Skin of body (tissue), 2 donors: ENCODE data around the gene SHC2. TPM values are rescaled to one million over a fixed set of nuclear protein-coding genes. Genes with fewer than 3 reads are reported as not detected.
"Not testable (repeated sequence)": the region's sequence is repeated elsewhere in the genome, so short reads cannot be mapped to it uniquely, and the experiment has no call there.

Source experiments
- DNase-seq: peaks from one replicate; lab custom pipeline; 2025; lab: John Stamatoyannopoulos, UW
- total RNA-seq: library from RNA; depleted of rRNA; stranded (reverse); fragments of >200 nt; gene quantifications from one replicate; pipeline ENCODE4 v1.2.3, GENCODE V29; 2014

SHC2 gene
- total RNA-seq, 1 donor from 2014 or later: 7.1 TPM

- no peak for DNase-seq
Observed at GRCh38 chr19:391726-392374, 69.0 kb downstream of the SHC2 start.

DNA sequence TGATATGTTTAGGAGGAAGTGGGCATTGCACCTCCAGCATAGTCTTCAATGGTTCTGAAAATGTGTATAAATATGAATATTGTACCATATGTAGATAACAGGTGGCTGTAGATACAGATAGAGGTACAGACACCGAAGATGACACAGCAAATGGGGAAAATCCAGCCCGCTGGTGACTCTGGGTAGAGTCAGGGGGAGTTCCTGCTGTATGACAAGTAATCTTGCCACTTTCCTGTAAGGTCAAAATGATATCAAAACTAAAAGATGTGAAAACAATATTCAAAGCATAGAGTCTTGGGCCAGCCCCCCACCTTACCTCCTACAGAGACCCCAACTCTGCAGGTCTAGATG, 69.7 kb downstream of the SHC2 start:
- no peak for DNase-seq

GRCh38 chr19:390386-391206, 70.2 kb downstream of the SHC2 start:
- DNase-seq: no peak

- DNase-seq: no peak
Observed at GRCh38 chr19:389935-390289, 70.9 kb downstream of the SHC2 start.

- peak; percentile 18 for DNase-seq
Observed at GRCh38 chr19:389255-389934, 71.4 kb downstream of the SHC2 start.

DNA sequence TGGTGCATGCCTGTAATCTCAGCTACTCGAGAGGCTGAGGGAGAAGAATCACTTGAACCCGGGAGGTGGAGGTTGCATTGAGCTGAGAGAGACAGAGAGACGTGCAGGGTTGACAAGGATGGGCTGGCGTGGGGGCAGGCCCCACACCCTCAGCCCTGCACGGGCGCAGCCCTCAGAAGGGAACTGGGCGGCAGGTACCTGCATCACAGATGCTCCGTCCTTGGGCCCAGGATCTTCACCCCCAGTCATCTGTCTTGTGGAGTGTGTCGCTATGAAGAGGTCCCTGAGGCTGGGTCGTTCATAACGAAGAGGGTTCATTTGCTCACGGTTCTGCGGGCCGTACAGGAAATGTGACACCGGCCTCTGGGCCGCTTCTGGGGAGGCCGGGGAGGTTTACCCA, 72.1 kb downstream of the SHC2 start:
- DNase-seq: no peak

GRCh38 chr19:387777-388176, 73.1 kb downstream of the SHC2 start:
- no peak for DNase-seq

- DNase-seq: not testable (repeated sequence)
Observed at GRCh38 chr19:386632-387301, 74.1 kb downstream of the SHC2 start.

- DNase-seq: not testable (repeated sequence)
Observed at GRCh38 chr19:386189-386588, 74.6 kb downstream of the SHC2 start.

GRCh38 chr19:384799-385169, 76.0 kb downstream of the SHC2 start:
- no peak for DNase-seq

DNA sequence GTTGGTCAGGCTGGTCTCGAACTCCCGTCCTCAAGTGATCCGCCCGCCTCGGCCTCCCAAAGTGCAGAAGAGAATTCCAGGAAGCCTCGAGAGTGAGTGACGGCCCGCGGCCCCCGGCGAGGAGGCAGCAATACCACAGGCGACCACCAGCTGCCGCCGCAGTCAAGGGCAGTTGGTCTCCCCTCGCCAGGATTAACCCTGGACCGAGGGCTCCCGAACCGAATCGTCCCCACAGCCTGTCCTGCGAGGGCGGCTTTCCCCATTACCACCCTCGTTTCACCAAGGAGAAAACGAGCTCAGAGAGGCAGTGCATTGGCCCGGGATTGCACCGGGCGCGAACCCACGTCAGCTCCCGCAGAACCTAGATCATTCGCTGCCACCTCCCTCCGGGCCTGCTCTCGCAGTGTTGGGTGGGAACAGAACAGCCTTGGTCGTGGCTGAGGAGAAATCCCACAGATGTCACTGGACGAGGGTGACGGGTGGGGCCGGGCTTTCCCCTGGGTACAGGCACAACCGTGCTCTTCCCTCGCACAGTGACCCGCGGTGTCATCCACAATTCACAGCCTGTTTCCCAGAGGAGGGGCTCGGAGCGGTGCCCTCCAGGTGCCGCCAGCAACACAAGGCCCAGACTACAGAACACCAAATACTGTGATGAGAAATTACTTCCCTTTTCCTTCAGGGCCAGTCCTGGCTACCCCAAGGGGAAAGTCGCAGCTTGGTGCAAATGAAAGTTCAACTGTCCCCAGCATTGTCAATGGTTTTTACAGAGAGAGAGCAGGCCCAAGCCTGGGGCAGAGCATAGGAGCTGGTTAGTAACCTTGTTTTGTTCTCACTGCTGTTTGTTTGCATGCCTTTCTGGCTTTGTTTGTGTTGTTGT, 76.7 kb downstream of the SHC2 start:
- DNase-seq: no peak

- DNase-seq: no peak
Observed at GRCh38 chr19:383040-383439, 77.8 kb downstream of the SHC2 start.

- peak; percentile 48 for DNase-seq
Observed at GRCh38 chr19:382578-382977, 78.3 kb downstream of the SHC2 start.

DNA sequence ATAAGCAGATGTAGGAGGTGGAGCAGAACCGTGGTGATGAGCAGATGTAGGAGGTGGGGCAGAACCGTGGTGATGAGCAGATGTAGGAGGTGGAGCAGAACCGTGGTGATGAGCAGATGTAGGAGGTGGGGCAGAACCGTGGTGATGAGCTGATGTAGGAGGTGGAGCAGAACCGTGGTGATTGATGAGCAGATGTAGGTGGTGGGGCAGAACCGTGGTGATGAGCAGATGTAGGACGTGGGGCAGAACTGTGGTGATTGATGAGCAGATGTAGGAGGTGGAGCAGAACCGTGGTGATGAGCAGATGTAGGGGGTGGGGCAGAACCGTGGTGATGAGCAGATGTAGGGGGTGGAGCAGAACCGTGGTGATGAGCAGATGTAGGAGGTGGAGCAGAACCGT, 78.9 kb downstream of the SHC2 start:
- DNase-seq: not testable (repeated sequence)

DNA sequence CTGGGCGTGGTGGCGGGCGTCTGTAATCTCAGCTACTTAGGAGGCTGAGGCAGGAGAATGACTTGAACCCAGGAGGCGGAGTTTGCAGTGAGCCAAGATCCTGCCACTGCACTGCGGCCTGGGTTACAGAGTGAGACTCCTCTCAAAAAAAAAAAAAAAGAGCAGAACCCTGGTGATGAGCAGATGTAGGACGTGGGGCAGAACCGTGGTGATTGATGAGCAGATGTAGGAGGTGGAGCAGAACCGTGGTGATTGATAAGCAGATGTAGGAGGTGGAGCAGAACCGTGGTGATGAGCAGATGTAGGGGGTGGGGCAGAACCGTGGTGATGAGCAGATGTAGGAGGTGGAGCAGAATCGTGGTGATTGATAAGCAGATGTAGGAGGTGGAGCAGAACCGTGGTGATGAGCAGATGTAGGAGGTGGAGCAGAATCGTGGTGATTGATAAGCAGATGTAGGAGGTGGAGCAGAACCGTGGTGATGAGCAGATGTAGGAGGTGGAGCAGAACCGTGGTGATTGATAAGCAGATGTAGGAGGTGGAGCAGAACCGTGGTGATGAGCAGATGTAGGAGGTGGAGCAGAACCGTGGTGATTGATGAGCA, 80.1 kb downstream of the SHC2 start:
- DNase-seq: not testable (repeated sequence)

DNA sequence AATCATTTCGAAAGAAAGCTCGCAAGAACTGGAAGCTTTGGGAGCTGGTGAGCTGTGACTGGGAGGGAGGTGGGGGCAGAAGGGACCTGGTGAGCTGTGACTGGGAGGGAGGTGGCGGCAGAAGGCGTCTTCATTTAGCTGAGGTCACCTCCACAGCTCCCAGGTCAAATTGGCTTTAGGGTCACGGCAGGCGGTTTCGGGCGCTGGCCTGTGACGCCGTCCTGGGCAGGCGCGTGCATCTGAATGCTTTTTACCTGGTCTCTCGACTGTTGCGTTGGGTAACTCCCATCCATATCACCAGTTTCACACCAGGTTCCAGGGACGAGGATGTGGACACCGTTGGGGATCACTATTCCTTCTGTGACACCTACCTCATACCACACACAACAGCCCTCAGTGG, 81.0 kb downstream of the SHC2 start:
- no peak for DNase-seq

GRCh38 chr19:378706-379105, 82.1 kb downstream of the SHC2 start:
- DNase-seq: no peak

- DNase-seq: no peak
Observed at GRCh38 chr19:377801-378581, 82.8 kb downstream of the SHC2 start.

DNA sequence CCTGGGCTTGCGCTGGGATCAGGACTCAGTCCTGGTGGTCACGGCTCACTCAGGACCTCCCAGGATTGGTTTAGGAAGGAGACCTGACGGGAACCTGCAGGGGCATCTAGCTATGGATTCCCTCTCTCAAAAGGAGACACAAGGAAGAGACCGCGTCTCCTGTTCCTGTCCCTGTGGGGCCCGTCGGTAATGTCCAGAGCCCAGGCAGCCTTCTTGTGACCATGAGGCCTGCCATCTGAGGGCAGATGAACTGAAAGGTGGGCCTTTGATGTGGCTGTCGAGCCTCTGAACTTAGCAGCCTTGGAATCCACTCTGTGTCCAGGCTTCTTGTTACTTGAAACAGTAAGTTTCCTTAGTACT, 84.7 kb downstream of the SHC2 start:
- DNase-seq: no peak
